Measurements from ENCODE around the gene SPAG4.

Gene SPAG4

DNA sequence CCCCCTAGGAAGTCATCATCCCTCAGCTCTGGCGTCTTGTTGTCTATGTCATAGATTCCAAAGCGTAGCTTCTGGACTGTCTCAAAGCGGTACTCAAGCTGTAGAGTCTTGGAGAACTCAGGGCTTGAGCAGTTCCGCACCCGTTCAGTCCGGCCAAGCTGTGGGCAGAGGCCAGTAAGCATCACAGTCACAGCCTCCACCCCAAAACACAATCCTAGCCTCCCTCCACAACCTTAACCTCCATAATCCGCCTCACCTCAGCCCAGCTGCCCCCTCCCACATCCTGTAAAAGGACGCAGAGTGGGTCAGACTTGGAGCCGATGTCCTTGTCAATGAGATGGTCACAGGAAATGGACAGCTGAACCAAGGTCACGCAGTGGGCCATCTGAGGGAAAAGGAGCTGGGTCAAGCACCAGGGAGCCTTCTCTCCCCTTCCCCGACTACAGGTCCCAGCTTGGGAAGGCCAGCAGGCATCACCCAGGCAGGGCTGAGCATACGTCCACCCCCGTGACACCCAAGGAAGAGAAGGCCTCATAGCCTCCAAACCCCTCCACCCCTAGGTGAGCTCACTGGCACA lies 17.0 kb downstream of the SPAG4 start:
- no peak overlapping the region for H3K9ac ChIP-seq (ENCODE audit: low read depth, low read length, poor library complexity, severe bottlenecking)
- no peak overlapping the region for H2AFZ ChIP-seq (ENCODE audit: low read length)
- TF ChIP-seq CTCF (conservative IDR thresholded peaks at IDR 0.05; ENCODE audit: low read length): no peak
- no peaks in the 10 kb centered on the region; the same call in 1 of the 2 replicates for H3F3A ChIP-seq (ENCODE audit: low read depth)
- H3K9me3 ChIP-seq (ENCODE audit: insufficient read depth, low read depth, low read length): no peaks in the 10 kb centered on the region
- no peaks in the 10 kb centered on the region for H3K27me3 ChIP-seq (ENCODE audit: insufficient read depth, low read length, poor library complexity, severe bottlenecking)
- peaks cover 9% of the 10 kb centered on the region for H4K20me1 ChIP-seq (ENCODE audit: insufficient read depth, low read length, poor library complexity, severe bottlenecking)
- H3K9me2 ChIP-seq (replicated peaks; ENCODE audit: low read depth, low read length): no peaks in the 10 kb centered on the region
- no peak overlapping the region for H3K4me2 ChIP-seq (ENCODE audit: low read depth, low read length, poor library complexity, severe bottlenecking)
- H3K79me2 ChIP-seq (ENCODE audit: insufficient read depth, low read length): peaks cover 50% of the 10 kb centered on the region
- H3K4me1 ChIP-seq (ENCODE audit: insufficient read depth, low read length, poor library complexity, severe bottlenecking): no peaks in the 10 kb centered on the region
- H3K36me3 ChIP-seq (ENCODE audit: insufficient read depth, low read length): peaks cover 44% of the 10 kb centered on the region; the same call in 1 of the 2 replicates
- no peak overlapping the region for H3K4me3 ChIP-seq (ENCODE audit: low read length, poor library complexity, severe bottlenecking)

DNA sequence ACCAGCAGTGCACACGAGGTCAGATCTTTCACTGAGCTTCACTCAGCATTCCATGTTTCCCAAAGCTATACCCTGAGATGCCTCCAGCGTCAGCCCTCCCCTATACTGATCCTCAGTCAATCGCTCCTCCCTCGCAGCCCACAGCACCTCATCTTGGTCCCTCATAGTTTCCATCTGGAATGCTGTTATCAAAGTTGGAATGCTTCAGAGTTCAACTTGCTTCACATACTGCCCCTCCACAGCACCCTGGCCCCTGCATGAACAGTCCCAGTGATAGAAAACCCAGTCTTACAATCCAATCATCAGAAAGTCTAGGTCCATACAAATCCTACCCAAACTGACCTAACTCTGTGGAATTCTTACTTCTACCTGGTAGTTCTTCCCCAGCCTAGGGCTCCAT lies 20.0 kb downstream of the SPAG4 start:
- Histone ChIP-seq H3K4me3 (ENCODE audit: low read length, poor library complexity, severe bottlenecking) (no peak overlapping the region), H3K4me1 (ENCODE audit: insufficient read depth, low read length, poor library complexity, severe bottlenecking) (peaks cover 3% of the 10 kb centered on the region), H4K20me1 (ENCODE audit: insufficient read depth, low read length, poor library complexity, severe bottlenecking) (peaks cover 24% of the 10 kb centered on the region), H3K9me2 (replicated peaks; ENCODE audit: low read depth, low read length) (no peaks in the 10 kb centered on the region), H2AFZ (ENCODE audit: low read length) (no peak overlapping the region), H3K27me3 (ENCODE audit: insufficient read depth, low read length, poor library complexity, severe bottlenecking) (no peaks in the 10 kb centered on the region), H3K9me3 (ENCODE audit: insufficient read depth, low read depth, low read length) (no peaks in the 10 kb centered on the region), H3K9ac (ENCODE audit: low read depth, low read length, poor library complexity, severe bottlenecking) (no peak overlapping the region), H3K36me3 (ENCODE audit: insufficient read depth, low read length) (peaks cover 18% of the 10 kb centered on the region; the same call in 1 of the 2 replicates), H3K79me2 (ENCODE audit: insufficient read depth, low read length) (peaks cover 78% of the 10 kb centered on the region), H3K4me2 (ENCODE audit: low read depth, low read length, poor library complexity, severe bottlenecking) (no peak overlapping the region), H3F3A (ENCODE audit: low read depth) (no peaks in the 10 kb centered on the region)
- no peak for TF ChIP-seq CTCF (conservative IDR thresholded peaks at IDR 0.05; ENCODE audit: low read length)
- no peak for TF ChIP-seq EZH2phosphoT487 (IDR thresholded peaks at IDR 0.05; ENCODE audit: borderline replicate concordance)

GRCh38 chr20:35636095-35636494 lies 20.5 kb downstream of the SPAG4 start:
- H3K36me3 ChIP-seq (ENCODE audit: insufficient read depth, low read length): peaks cover 14% of the 10 kb centered on the region; the same call in 1 of the 2 replicates

More at GRCh38 chr20:35636095-35636494, 20.5 kb downstream of the SPAG4 start:
- H3K4me1 ChIP-seq (ENCODE audit: insufficient read depth, low read length, poor library complexity, severe bottlenecking): peaks cover 7% of the 10 kb centered on the region
- no peaks in the 10 kb centered on the region for H3K27me3 ChIP-seq (ENCODE audit: insufficient read depth, low read length, poor library complexity, severe bottlenecking)
- no peak overlapping the region for H3K4me2 ChIP-seq (ENCODE audit: low read depth, low read length, poor library complexity, severe bottlenecking)
- no peaks in the 10 kb centered on the region for H3K9me2 ChIP-seq (replicated peaks; ENCODE audit: low read depth, low read length)
- no peaks in the 10 kb centered on the region for H3F3A ChIP-seq (ENCODE audit: low read depth)
- H3K4me3 ChIP-seq (ENCODE audit: low read length, poor library complexity, severe bottlenecking): no peak overlapping the region
- no peak overlapping the region for H2AFZ ChIP-seq (ENCODE audit: low read length)
- no peaks in the 10 kb centered on the region for H3K9me3 ChIP-seq (ENCODE audit: insufficient read depth, low read depth, low read length)
- TF ChIP-seq CTCF (conservative IDR thresholded peaks at IDR 0.05; ENCODE audit: low read length): no peak
- TF ChIP-seq EZH2phosphoT487 (IDR thresholded peaks at IDR 0.05; ENCODE audit: borderline replicate concordance): no peak
- peaks cover 28% of the 10 kb centered on the region for H4K20me1 ChIP-seq (ENCODE audit: insufficient read depth, low read length, poor library complexity, severe bottlenecking)
- peaks cover 81% of the 10 kb centered on the region for H3K79me2 ChIP-seq (ENCODE audit: insufficient read depth, low read length)
- H3K9ac ChIP-seq (ENCODE audit: low read depth, low read length, poor library complexity, severe bottlenecking): no peak overlapping the region
